Ectodermal cell (in vitro differentiated cells): ENCODE data around the gene CLEC1B. TPM values are rescaled to one million over a fixed set of nuclear protein-coding genes. Genes with fewer than 3 reads are reported as not detected.
"Not testable (repeated sequence)": the region's sequence is repeated elsewhere in the genome, so short reads cannot be mapped to it uniquely, and the experiment has no call there.

Experiments used
- H3K27ac ChIP-seq: 2 replicates; pipeline ENCODE4 v1.7.0; 2013; ENCODE audit warnings: mild to moderate bottlenecking, low read depth, low read length; ENCODE audit not compliant: insufficient read depth, poor library complexity, severe bottlenecking
- H3K27me3 ChIP-seq: 2 replicates; pipeline ENCODE4 v1.7.0; 2013; ENCODE audit warnings: mild to moderate bottlenecking, low read length; ENCODE audit not compliant: insufficient read depth, control insufficient read depth, poor library complexity, severe bottlenecking
- H3K36me3 ChIP-seq: one replicate; pipeline ENCODE4 v1.7.0; 2013; ENCODE audit warnings: low read length; ENCODE audit not compliant: control insufficient read depth, insufficient read depth
- H3K4me1 ChIP-seq: one replicate; pipeline ENCODE4 v1.7.0; 2013; ENCODE audit warnings: low read length; ENCODE audit not compliant: control insufficient read depth, insufficient read depth
- H3K4me3 ChIP-seq: 2 replicates; pipeline ENCODE4 v1.7.0; 2013; ENCODE audit warnings: low read depth, low read length, control low read depth; ENCODE audit not compliant: insufficient read depth
- H3K9me3 ChIP-seq: 2 replicates; pipeline ENCODE4 v1.7.0; 2013; ENCODE audit warnings: mild to moderate bottlenecking, low read length, moderate library complexity; ENCODE audit not compliant: control insufficient read depth
- WGBS, 2 experiments: methylation state at CpG; one replicate each; pipeline ENCODE4 v1.1.7; 2013; ENCODE audit warnings: missing lambda C conversion rate in 2 of 2; 5-methylcytosine and 5-hydroxymethylcytosine counted together
- polyA plus RNA-seq, 4 experiments: library from polyadenylated mRNA; stranded (reverse); fragments of 50-300 nt; gene quantifications; one replicate each; pipeline ENCODE4 v1.2.3, GENCODE V29; 2013

CLEC1B gene
- not detected for polyA plus RNA-seq (2013, experiment 1 of 4)
- not detected for polyA plus RNA-seq (2013, experiment 2 of 4)
- polyA plus RNA-seq (2013, experiment 3 of 4): not detected
- polyA plus RNA-seq (2013, experiment 4 of 4): not detected

DNA sequence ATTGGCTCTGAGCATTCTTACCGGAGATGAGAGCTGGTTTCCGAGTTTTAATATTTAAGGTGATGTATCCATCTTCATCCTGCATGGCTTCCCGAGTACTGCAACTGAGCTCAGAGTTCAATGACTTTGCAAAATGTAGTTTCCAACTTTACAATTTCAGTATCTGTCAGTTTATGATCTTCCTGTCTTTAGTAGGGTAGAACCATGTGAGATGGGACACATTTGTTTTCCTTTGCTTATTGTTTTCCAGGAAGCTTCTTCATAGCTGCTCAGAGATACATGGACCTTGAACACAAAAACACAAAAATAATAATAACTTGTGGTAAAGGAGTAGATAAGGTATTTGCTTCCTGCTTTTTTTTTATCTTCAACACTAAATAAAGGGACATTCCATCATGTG, at the start of gene CLEC1B:
CLEC1B (minus strand) TSS at position 106 of the 400 bp plus-strand sequence; CDS start at position 85, 21 bp downstream.
- no peak within 1 kb of the TSS for H3K27ac ChIP-seq

DNA sequence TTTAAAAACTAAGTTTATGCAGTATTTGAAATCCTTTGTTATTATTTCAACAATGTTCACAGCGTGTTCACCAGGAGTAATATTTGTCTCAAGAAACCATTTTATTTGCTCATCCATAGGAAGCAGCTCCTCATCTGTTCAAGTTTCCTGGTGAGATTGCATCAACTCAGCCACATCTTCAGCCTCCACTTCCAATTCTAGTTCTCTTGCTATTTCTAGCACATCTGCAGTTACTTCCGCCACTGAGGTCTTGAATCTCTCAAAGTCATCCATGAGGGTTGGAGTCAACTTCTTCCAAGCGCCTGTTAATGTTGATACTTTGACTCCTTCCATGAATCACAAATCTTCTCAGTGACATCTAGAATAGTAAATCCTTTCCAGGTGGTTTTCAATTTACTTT, 49.6 kb upstream of the CLEC1B start:
- Histone ChIP-seq H3K27me3 (no peaks in the 10 kb centered on the region), H3K9me3 (no peaks in the 10 kb centered on the region), H3K36me3 (no peaks in the 10 kb centered on the region), H3K4me1 (no peaks in the 10 kb centered on the region), H3K4me3 (no peak overlapping the region), H3K27ac (no peak overlapping the region)
- WGBS, 2 experiments: 81 to 98% methylated on average over 3 of the region's 3 CpGs

More for the DNA sequence above, at the start of gene CLEC1B:
- Histone ChIP-seq H3K36me3 (no peaks in the 10 kb centered on the region), H3K4me3 (no peak within 1 kb of the TSS), H3K27me3 (no peaks in the 10 kb centered on the region), H3K9me3 (no peaks in the 10 kb centered on the region), H3K4me1 (no peaks in the 10 kb centered on the region)
- WGBS, 2 experiments: 93% methylated on average over 3 of the region's 3 CpGs

- Histone ChIP-seq H3K4me1 (no peaks in the 10 kb centered on the region), H3K9me3 (no peaks in the 10 kb centered on the region), H3K4me3 (no peak overlapping the region), H3K36me3 (no peaks in the 10 kb centered on the region), H3K27me3 (no peaks in the 10 kb centered on the region), H3K27ac (no peak overlapping the region)
These were observed 43.2 kb upstream of the CLEC1B start for GRCh38 chr12:10042167-10042566.

DNA sequence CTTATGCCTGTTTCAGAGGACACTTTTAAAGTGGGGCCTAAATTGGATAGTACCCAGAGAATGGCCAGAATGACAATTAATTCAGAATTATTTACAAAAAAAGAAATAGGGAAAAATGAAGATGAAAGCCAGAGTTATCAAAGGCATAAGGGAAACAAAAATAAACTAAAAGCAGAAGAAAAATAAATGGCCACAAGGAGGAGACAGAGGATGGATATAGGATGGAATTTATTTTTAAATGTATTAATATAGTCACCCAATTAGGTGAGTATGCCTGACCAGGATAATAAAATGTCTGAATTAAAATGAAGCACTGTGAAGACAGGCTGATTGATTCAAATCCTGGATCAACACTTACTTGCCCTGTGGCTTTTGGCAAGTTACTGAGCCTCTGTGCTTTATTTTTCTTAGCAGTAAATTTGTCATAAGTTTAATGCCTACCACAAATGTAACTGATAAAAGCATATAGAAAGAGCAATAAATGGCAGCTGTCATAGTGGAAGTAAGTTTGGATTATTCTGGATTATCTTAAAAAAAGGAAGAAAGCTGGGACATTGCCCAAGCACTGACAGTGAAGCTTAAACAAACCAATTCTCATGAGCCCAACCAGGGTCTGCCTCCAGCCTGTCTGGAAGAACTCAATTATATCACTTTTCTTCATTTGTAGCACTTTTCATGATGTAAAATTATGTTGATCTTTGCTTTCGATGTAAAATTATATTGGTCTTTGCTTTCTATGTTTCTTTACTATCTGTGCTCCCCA, 35.0 kb upstream of the CLEC1B start:
- Histone ChIP-seq H3K4me1 (no peaks in the 10 kb centered on the region), H3K36me3 (no peaks in the 10 kb centered on the region), H3K27me3 (no peaks in the 10 kb centered on the region), H3K4me3 (no peak overlapping the region), H3K9me3 (no peaks in the 10 kb centered on the region), H3K27ac (no peak overlapping the region)
- WGBS, 2 experiments: no CpG with 5 or more reads among the region's 1 CpG

DNA sequence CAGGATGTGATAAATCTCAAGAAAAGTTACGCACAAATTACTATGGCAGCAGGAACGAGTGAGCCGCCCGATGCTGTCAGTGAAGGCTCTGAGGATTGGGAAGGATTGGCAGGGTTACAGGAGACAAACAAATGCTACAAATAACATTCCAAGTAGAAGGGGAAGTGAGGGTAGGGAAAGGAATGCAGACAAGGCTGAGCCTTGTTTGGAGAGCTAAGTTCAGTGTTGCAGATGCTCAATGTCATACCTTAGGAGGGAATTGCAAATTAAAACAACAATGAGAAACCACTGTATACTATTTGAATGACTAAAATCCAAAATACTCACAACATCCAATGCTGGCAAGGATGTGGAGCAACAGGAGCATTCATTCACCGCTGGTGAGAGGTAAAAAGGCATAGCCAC, 32.9 kb upstream of the CLEC1B start:
- Histone ChIP-seq H3K27me3 (no peaks in the 10 kb centered on the region), H3K4me1 (no peaks in the 10 kb centered on the region), H3K27ac (no peak overlapping the region), H3K36me3 (no peaks in the 10 kb centered on the region), H3K4me3 (no peak overlapping the region), H3K9me3 (no peaks in the 10 kb centered on the region)
- 87 to 93% methylated on average over 4 to 5 of the region's 5 CpGs for WGBS, 2 experiments

DNA sequence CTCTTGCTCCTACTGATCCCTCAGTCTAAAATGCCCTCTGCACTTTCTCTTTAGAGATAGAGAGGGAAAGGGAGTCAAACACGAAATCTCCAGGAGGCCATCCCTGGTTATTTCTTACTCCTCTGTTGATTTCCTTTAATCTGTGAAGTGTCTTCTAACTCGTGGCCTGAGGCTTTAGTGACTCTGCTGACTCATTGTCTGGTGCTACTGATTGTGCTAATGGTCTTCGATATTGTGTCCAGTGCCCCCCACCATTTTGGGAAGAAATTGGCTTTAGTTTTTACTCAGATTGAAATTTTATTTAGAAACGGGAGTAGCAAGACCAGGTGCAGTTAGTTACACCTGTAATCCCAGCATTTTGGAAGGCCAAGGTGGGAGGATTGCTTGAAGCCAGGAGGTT, 32.4 kb upstream of the CLEC1B start:
- no peak overlapping the region for H3K4me3 ChIP-seq
- H3K27ac ChIP-seq: no peak overlapping the region
- no peaks in the 10 kb centered on the region for H3K36me3 ChIP-seq
- no peaks in the 10 kb centered on the region for H3K4me1 ChIP-seq
- 85 to 87% methylated on average over 4 of the region's 4 CpGs for WGBS, 2 experiments
- no peaks in the 10 kb centered on the region for H3K9me3 ChIP-seq
- no peaks in the 10 kb centered on the region for H3K27me3 ChIP-seq

GRCh38 chr12:10030446-10030845, 31.5 kb upstream of the CLEC1B start, which contains the start of gene CLEC9A:
Gene CLEC9A (plus strand): TSS chr12:10030682. CDS start chr12:10052688, 22,006 bp downstream.
- 97% methylated on average over 14 of the region's 14 CpGs for WGBS, 2 experiments
- Histone ChIP-seq H3K36me3 (no peaks in the 10 kb centered on the region), H3K9me3 (no peaks in the 10 kb centered on the region), H3K4me3 (no peak within 1 kb of the TSS), H3K4me1 (no peaks in the 10 kb centered on the region), H3K27ac (no peak within 1 kb of the TSS), H3K27me3 (no peaks in the 10 kb centered on the region)

GRCh38 chr12:10027721-10028120, 28.8 kb upstream of the CLEC1B start:
- Histone ChIP-seq H3K4me1 (no peaks in the 10 kb centered on the region), H3K9me3 (no peaks in the 10 kb centered on the region), H3K36me3 (no peaks in the 10 kb centered on the region), H3K4me3 (no peak overlapping the region), H3K27ac (no peak overlapping the region), H3K27me3 (no peaks in the 10 kb centered on the region)
- 85 to 88% methylated on average over 4 of the region's 4 CpGs for WGBS, 2 experiments

- no peaks in the 10 kb centered on the region for H3K27me3 ChIP-seq
- 85 to 89% methylated on average over 3 of the region's 3 CpGs for WGBS, 2 experiments
- no peak overlapping the region for H3K27ac ChIP-seq
- H3K4me1 ChIP-seq: no peaks in the 10 kb centered on the region
- H3K36me3 ChIP-seq: no peaks in the 10 kb centered on the region
- no peak overlapping the region for H3K4me3 ChIP-seq
- no peaks in the 10 kb centered on the region for H3K9me3 ChIP-seq
These were observed 28.4 kb upstream of the CLEC1B start for GRCh38 chr12:10027311-10027710.

DNA sequence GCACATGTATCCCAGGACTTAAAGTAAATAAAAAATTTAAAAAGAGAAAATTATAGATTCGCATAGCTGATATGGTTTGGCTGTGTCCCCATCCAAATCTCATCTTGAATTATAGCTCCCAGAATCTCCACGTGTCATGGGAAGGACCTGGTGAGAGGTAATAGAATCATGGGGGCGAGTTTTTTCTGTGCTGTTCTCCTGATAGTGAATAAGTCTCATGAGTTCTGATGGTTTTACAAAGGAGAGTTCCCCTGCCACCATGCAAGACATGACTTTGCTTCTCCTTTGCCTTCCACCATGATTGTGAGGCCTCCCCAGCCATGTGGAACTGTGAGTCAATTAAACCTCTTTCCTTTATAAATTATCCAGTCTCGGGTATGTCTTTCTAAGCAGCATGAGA, 27.7 kb upstream of the CLEC1B start:
- H3K36me3 ChIP-seq, H3K9me3 ChIP-seq, H3K4me3 ChIP-seq, H3K27ac ChIP-seq, H3K4me1 ChIP-seq, H3K27me3 ChIP-seq: not testable (repeated sequence)
- 88 to 96% methylated on average over 4 of the region's 4 CpGs for WGBS, 2 experiments
